Right lobe of liver (tissue), 6 donors: ENCODE results near the gene TCEANC. TPM values are rescaled to one million over a fixed set of nuclear protein-coding genes. Genes with fewer than 3 reads are reported as not detected.

ENCODE experiments used
- ATAC-seq, 4 donors: fragments of 200-7000 bp; cut with Tn5 transposase; one replicate each; pipeline ENCODE4 v1.9.1; 2020; ENCODE audit warnings: mild to moderate bottlenecking in 4 of 4, moderate library complexity in 4 of 4
- DNase-seq, 3 donors: peaks; one replicate each; pipeline ENCODE4 v3.0.0-alpha.2; 2020
- H3K27ac ChIP-seq, 3 donors: fragments of 200-600 bp; one replicate each; pipeline ENCODE4 v1.8.0; 2022
- H3K27me3 ChIP-seq, 2 donors: fragments of 200-600 bp; one replicate each; pipeline ENCODE4 v1.8.0; 2022
- H3K36me3 ChIP-seq, 4 donors: fragments of 200-600 bp; sonication (generic) in 1 of 4; one replicate each; pipeline versions ENCODE4 v1.5.1 to v1.8.0; 2017 to 2022; ENCODE audit warnings: control low read depth in 1 of 4
- H3K4me1 ChIP-seq, 4 donors: fragments of 200-600 bp; sonication (generic) in 1 of 4; one replicate each; pipeline versions ENCODE4 v1.5.1 to v1.8.0; 2017 to 2022; ENCODE audit warnings: control low read depth in 1 of 4
- H3K4me3 ChIP-seq, 3 donors: fragments of 200-600 bp; one replicate each; pipeline ENCODE4 v1.8.0; 2022
- H3K9me3 ChIP-seq, 4 donors: fragments of 200-600 bp; sonication (generic) in 1 of 4; one replicate each; pipeline versions ENCODE4 v1.5.1 to v1.8.0; 2017 to 2022; ENCODE audit warnings: control low read depth in 1 of 4
- POLR2A ChIP-seq: fragments of 450-650 bp; IDR thresholded peaks from one replicate; pipeline ENCODE4 v1.6.1; 2017; ENCODE audit warnings: antibody characterized with exemption, mild to moderate bottlenecking
- WGBS: methylation state at CpG from one replicate; pipeline ENCODE4 v1.1.6; 2018; ENCODE audit warnings: low coverage, low lambda C conversion rate; ENCODE audit not compliant: insufficient coverage; ENCODE audit errors: missing lambda C conversion rate; 5-methylcytosine and 5-hydroxymethylcytosine counted together
- intact Hi-C, 2 donors: fragments of 100-400 bp; cut with DNase I; formaldehyde crosslinking; loops; one replicate each; pipeline versions ENCODE4 v1.11.2 to v1.14.1; 2022
- total RNA-seq, 6 experiments: library from RNA; depleted of rRNA in 2 of 6; stranded (reverse); fragments of >200 nt in 2 of 6; fragmentation: NEBNext Ultra II Directional in 3 of 6; extraction: Animal tissue kit (Norgen Biotek cat#: 25700) in 3 of 6; gene quantifications; one replicate each; pipeline versions ENCODE4 v1.1.0 to v1.2.4, GENCODE V29; 2016 to 2023
- TF ChIP-seq, protein P1 (sequence below), 4 donors: fragments of 200-600 bp in 3 of 4; fragments of 450-650 bp in 1 of 4; IDR thresholded peaks; one replicate each; pipeline versions ENCODE4 v1.5.1 to v1.8.0; 2016 to 2022; ENCODE audit warnings: antibody characterized with exemption in 4 of 4, mild to moderate bottlenecking in 2 of 4
- donor health status: DM: no; HTN: yes; CAD: no.
- donor health status: DM: no; HTN: no; CAD: no.
- donor health status: DM: no; HTN: no; CAD: no.
- donor health status: DM: no; HTN: yes; CAD: no.
- donor health status: DM: no; HTN: yes; CAD: no.

Gene TCEANC
- total RNA-seq, 6 experiments from 2014 or later: 3.4 to 4.8 (median 4.1) TPM

DNA sequence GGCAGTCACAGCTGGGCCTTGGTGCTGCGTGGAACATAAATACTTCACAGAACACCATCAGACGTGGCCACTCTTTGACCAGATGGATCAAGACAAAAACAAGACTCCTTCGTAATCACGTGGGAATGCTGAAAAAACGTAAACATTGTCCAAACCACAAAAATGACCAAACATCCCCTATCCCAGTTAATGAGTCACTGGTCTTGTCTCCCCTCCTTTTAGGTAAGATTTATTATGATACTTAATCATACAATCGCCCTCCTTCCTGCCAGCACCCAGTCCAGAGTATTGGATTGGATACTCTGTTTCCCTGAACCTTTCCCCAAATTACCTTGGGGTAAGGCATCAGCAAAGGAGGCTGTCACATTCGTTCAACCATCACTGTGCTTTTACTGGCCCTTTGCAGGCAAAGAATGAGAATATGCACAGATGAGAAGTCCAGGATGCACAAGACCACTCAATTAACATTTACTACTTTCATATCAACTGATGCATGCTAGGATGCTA, 601 bp upstream of the TCEANC start:
- intact Hi-C loops: loop anchor here in 1 of 2 donors (10.0 kb wide), 1 partner anchor 382 kb away; no protein-coding TSS in a partner anchor
- Histone ChIP-seq H3K27me3 (no peaks in the 10 kb centered on the region), H3K4me1 (peaks cover 0 to 16% (median 8%) of the 10 kb centered on the region in 4 donors), H3K4me3 (peak overlapping the region; percentile 23 to 74 (median 70)), H3K9me3 (no peaks in the 10 kb centered on the region), H3K36me3 (no peaks in the 10 kb centered on the region), H3K27ac (peak overlapping the region; percentile 11 to 38 (median 13))
- ATAC-seq (no peak), DNase-seq (no peak)
- no peak for TF ChIP-seq POLR2A
- TF ChIP-seq, protein P1, sequence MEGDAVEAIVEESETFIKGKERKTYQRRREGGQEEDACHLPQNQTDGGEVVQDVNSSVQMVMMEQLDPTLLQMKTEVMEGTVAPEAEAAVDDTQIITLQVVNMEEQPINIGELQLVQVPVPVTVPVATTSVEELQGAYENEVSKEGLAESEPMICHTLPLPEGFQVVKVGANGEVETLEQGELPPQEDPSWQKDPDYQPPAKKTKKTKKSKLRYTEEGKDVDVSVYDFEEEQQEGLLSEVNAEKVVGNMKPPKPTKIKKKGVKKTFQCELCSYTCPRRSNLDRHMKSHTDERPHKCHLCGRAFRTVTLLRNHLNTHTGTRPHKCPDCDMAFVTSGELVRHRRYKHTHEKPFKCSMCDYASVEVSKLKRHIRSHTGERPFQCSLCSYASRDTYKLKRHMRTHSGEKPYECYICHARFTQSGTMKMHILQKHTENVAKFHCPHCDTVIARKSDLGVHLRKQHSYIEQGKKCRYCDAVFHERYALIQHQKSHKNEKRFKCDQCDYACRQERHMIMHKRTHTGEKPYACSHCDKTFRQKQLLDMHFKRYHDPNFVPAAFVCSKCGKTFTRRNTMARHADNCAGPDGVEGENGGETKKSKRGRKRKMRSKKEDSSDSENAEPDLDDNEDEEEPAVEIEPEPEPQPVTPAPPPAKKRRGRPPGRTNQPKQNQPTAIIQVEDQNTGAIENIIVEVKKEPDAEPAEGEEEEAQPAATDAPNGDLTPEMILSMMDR (IDR thresholded peaks at IDR 0.05): no peak
- 37% methylated on average over 7 of the region's 7 CpGs for WGBS

- Histone ChIP-seq H3K27me3 (no peaks in the 10 kb centered on the region), H3K27ac (peak overlapping the region in 2 of 3 donors; percentile 76 to 83), H3K9me3 (no peaks in the 10 kb centered on the region), H3K4me1 (peaks cover 0 to 20% (median 8%) of the 10 kb centered on the region in 4 donors), H3K36me3 (no peaks in the 10 kb centered on the region), H3K4me3 (peak overlapping the region in 1 of 3 donors; percentile 70)
- intact Hi-C loops: loop anchor here in 1 of 2 donors (10.0 kb wide), 1 partner anchor 381 kb away; no protein-coding TSS in a partner anchor
- no peak for ATAC-seq
- TF ChIP-seq, protein P1 (IDR thresholded peaks at IDR 0.05): no peak
- no peak for TF ChIP-seq POLR2A
- DNase-seq: no peak
Measured at GRCh38 chrX:13654116-13654515, 1.2 kb downstream of the TCEANC start.

DNA sequence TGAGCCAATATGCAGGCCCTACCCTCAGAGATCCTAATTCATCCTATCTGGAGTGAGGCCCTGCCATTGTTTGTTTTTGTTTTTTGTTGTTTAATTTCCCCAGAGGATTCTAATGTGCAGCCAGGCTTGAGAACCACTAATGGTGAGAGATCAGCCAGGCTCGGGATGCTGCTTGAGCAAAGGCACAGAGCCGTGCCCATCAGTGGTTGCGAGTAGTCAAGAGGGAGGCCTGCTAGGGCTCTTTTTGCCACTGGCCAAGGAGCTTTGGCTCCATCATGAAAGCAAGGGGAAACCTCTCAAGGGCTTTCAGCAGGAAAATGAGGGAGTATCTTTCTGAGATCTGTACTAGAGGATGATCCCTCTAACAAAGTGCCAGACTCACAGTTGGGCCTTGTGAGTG, 2.7 kb downstream of the TCEANC start:
- peaks cover 0 to 4% (median 0%) of the 10 kb centered on the region in 4 donors for H3K36me3 ChIP-seq
- ATAC-seq: no peak
- no peak overlapping the region for H3K4me3 ChIP-seq
- TF ChIP-seq, protein P1 (IDR thresholded peaks at IDR 0.05): no peak
- no peak for TF ChIP-seq POLR2A
- no peaks in the 10 kb centered on the region for H3K9me3 ChIP-seq
- intact Hi-C loops: loop anchor here (5.0 to 10.0 kb wide), 2 partner anchors 377 to 379 kb away; no protein-coding TSS in a partner anchor
- H3K27ac ChIP-seq: no peak overlapping the region
- H3K27me3 ChIP-seq: no peaks in the 10 kb centered on the region
- DNase-seq: no peak
- H3K4me1 ChIP-seq: peaks cover 0 to 23% (median 8%) of the 10 kb centered on the region in 4 donors
- WGBS: 83% methylated on average over 3 of the region's 3 CpGs

- DNase-seq: no peak
- H3K27ac ChIP-seq: peak overlapping the region in 2 of 3 donors; percentile 24 to 44
- 7% methylated on average over 2 of the region's 2 CpGs for WGBS
- no peaks in the 10 kb centered on the region for H3K27me3 ChIP-seq
- peaks cover 0 to 14% (median 3%) of the 10 kb centered on the region in 4 donors for H3K4me1 ChIP-seq
- no peaks in the 10 kb centered on the region for H3K9me3 ChIP-seq
- H3K4me3 ChIP-seq: no peak overlapping the region
- ATAC-seq: peak; percentile 71 to 87 (median 80)
- TF ChIP-seq POLR2A: no peak
- TF ChIP-seq, protein P1 (IDR thresholded peaks at IDR 0.05): peak; percentile 70 to 83 (median 80)
- intact Hi-C loops: loop anchor here (5.0 to 10.0 kb wide), 2 partner anchors 374 to 376 kb away; no protein-coding TSS in a partner anchor
- peaks cover 0 to 4% (median 2%) of the 10 kb centered on the region in 4 donors for H3K36me3 ChIP-seq
Measured at GRCh38 chrX:13658602-13659001, 5.7 kb downstream of the TCEANC start.
